HepG2 (cell line): ENCODE measurements around the gene MED22. TPM values are rescaled to one million over a fixed set of nuclear protein-coding genes. Genes with fewer than 3 reads are reported as not detected.
A peak's percentile ranks its signal among the peaks of the same experiment; 100 is the strongest.

Experiments used
- CENPT ChIP-seq: sonication (generic); formaldehyde crosslinking; IDR thresholded peaks from 2 replicates; pipeline ENCODE4 v1.8.0; 2022; ENCODE audit warnings: low read depth, mild to moderate bottlenecking, moderate library complexity, missing genetic modification reagents
- HNF4A ChIP-seq: sonication (generic); formaldehyde crosslinking; IDR thresholded peaks from 2 replicates; pipeline ENCODE4 v1.4.0; 2020; ENCODE audit warnings: missing genetic modification reagents
- MED13 ChIP-seq: sonication (generic); formaldehyde crosslinking; IDR thresholded peaks from 2 replicates; pipeline ENCODE4 v1.5.0; 2020; ENCODE audit warnings: missing genetic modification reagents
- PAF1 ChIP-seq: IDR thresholded peaks from 2 replicates; pipeline ENCODE4 v1.6.1; 2016; ENCODE audit warnings: missing genetic modification reagents, missing compliant biosample characterization
- RBM22 ChIP-seq: fragments of 200-400 bp; formaldehyde crosslinking; optimal IDR thresholded peaks from 2 replicates; pipeline ENCODE3; 2017; ENCODE audit warnings: mild to moderate bottlenecking, low read length, moderate library complexity
- RXRA ChIP-seq: sonication (generic); formaldehyde crosslinking; IDR thresholded peaks from 2 replicates; pipeline ENCODE4 v1.5.1; 2020; ENCODE audit warnings: missing genetic modification reagents
- SP5 ChIP-seq: IDR thresholded peaks from 2 replicates; pipeline ENCODE4 v1.6.1; 2016; ENCODE audit warnings: low read depth, borderline replicate concordance
- ZBTB7B ChIP-seq: sonication (generic); formaldehyde crosslinking; IDR thresholded peaks from 2 replicates; pipeline ENCODE4 v1.4.0; 2020; ENCODE audit warnings: missing genetic modification reagents
- ZNF317 ChIP-seq: sonication (generic); formaldehyde crosslinking; IDR thresholded peaks from 2 replicates; pipeline ENCODE4 v1.5.0; 2020; ENCODE audit warnings: mild to moderate bottlenecking, missing genetic modification reagents
- ZNF572 ChIP-seq: sonication (generic); formaldehyde crosslinking; IDR thresholded peaks from 2 replicates; pipeline ENCODE4 v1.5.1; 2020; ENCODE audit warnings: mild to moderate bottlenecking, missing genetic modification reagents
- polyA plus RNA-seq, 8 experiments: library from polyadenylated mRNA; depleted of rRNA in 3 of 8; stranded (reverse) in 7 of 8; unstranded in 1 of 8; fragments of >200 nt; fragmentation: Illumina TruSeq in 4 of 8; extraction: Trizol in 4 of 8; gene quantifications; 2 replicates each; pipeline versions ENCODE4 v1.2.1 to v1.2.3, GENCODE V29; 2011 to 2016; ENCODE audit warnings: low read depth in 4 of 8, missing spikeins in 1 of 8, mixed read lengths in 1 of 8; ENCODE audit not compliant: insufficient read depth in 1 of 8
- total RNA-seq, 5 experiments: library from RNA; depleted of rRNA; stranded (reverse); fragments of >200 nt; fragmentation: Illumina TruSeq; extraction: Trizol; gene quantifications; 2 replicates each; pipeline ENCODE4 v1.2.3, GENCODE V29; 2016; ENCODE audit warnings: low read depth in 1 of 5
- TF ChIP-seq, protein P1 (sequence below): sonication (generic); formaldehyde crosslinking; conservative IDR thresholded peaks from 2 replicates; pipeline ENCODE4 v1.4.0; 2020; ENCODE audit warnings: missing genetic modification reagents
- TF ChIP-seq, protein P2 (sequence below): sonication (generic); formaldehyde crosslinking; IDR thresholded peaks from 2 replicates; pipeline ENCODE4 v1.4.0; 2020; ENCODE audit warnings: missing genetic modification reagents

Gene MED22
- total and polyA plus RNA-seq, 2 of the 13 experiments (the other 11 are each of a cell fraction or from before 2014, with no cell fraction given): 15.8 to 22.1 TPM

DNA sequence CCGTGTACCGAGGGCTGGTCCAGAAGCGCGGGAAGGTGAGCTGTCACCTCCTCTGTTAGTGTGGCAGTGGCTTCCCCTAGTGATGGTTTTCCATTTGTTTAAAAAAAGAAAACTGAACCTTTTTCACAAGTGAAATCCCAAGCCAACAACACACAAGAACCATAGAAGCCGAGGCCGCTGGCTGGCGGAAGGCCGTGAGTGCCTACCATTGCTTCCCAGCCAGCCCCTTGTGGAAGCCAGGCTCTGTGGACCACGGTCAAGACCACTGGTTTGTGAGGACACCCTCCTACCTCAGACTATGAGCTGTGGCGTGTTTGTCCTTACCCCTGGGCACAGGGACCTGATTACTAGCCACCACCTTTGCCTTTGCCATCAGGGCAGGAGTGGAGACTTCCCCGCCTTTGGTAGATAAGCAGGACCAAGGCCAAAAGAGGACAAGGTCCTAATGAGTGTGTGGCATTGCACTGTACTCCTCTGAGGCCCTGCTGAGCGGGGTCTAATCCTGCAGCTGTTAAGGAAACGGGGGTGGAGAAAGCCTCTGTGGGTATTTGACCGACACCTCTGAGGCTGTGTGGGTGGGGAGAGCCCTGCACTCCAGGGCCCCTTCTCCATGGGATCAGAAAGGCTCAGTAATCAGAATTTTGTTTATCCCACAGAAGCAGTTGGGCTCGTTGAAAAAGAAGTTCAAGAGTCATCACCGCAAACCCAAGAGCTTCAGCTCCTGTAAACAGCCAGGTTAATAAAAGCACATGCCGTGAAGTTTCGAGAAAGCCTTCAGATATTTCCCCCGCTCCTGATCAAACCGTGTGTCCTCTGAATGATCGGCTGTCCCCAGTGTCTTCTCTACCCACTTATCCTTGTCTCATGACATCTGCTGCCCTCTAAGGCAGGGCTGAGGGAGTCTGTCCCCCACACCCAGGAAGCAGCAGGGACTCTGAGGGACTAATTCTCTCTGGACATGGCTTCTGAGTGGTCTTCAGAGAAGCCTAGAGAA, 12.8 kb upstream of the MED22 start (continued):
- TF ChIP-seq PAF1 (peak; percentile 61), RXRA (peak; percentile 54; the same call in 1 of the 2 replicates), SP5 (CRISPR knock-in tag) (peak; percentile 54; the same call in 1 of the 2 replicates), HNF4A (CRISPR knock-in tag) (peak; percentile 58), ZNF572 (CRISPR knock-in tag) (0 out of 2 replicates have a peak, but pooled peaks have one; percentile 49), MED13 (no peak), ZNF317 (CRISPR knock-in tag) (peak; percentile 92), RBM22 (peak; percentile 84), ZBTB7B (0 out of 2 replicates have a peak, but pooled peaks have one; percentile 27), CENPT (CRISPR knock-in tag) (0 out of 2 replicates have a peak, but pooled peaks have one; percentile 33)
- TF ChIP-seq, protein P1, sequence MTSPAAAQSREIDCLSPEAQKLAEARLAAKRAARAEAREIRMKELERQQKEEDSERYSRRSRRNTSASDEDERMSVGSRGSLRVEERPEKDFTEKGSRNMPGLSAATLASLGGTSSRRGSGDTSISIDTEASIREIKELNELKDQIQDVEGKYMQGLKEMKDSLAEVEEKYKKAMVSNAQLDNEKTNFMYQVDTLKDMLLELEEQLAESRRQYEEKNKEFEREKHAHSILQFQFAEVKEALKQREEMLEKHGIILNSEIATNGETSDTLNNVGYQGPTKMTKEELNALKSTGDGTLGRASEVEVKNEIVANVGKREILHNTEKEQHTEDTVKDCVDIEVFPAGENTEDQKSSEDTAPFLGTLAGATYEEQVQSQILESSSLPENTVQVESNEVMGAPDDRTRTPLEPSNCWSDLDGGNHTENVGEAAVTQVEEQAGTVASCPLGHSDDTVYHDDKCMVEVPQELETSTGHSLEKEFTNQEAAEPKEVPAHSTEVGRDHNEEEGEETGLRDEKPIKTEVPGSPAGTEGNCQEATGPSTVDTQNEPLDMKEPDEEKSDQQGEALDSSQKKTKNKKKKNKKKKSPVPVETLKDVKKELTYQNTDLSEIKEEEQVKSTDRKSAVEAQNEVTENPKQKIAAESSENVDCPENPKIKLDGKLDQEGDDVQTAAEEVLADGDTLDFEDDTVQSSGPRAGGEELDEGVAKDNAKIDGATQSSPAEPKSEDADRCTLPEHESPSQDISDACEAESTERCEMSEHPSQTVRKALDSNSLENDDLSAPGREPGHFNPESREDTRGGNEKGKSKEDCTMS (CRISPR knock-in tag): no peak
- TF ChIP-seq, protein P2, sequence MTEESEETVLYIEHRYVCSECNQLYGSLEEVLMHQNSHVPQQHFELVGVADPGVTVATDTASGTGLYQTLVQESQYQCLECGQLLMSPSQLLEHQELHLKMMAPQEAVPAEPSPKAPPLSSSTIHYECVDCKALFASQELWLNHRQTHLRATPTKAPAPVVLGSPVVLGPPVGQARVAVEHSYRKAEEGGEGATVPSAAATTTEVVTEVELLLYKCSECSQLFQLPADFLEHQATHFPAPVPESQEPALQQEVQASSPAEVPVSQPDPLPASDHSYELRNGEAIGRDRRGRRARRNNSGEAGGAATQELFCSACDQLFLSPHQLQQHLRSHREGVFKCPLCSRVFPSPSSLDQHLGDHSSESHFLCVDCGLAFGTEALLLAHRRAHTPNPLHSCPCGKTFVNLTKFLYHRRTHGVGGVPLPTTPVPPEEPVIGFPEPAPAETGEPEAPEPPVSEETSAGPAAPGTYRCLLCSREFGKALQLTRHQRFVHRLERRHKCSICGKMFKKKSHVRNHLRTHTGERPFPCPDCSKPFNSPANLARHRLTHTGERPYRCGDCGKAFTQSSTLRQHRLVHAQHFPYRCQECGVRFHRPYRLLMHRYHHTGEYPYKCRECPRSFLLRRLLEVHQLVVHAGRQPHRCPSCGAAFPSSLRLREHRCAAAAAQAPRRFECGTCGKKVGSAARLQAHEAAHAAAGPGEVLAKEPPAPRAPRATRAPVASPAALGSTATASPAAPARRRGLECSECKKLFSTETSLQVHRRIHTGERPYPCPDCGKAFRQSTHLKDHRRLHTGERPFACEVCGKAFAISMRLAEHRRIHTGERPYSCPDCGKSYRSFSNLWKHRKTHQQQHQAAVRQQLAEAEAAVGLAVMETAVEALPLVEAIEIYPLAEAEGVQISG (CRISPR knock-in tag): peak; percentile 23; the same call in 1 of the 2 replicates
